K562 (cell line): ENCODE results near the gene RPL19. TPM values are rescaled to one million over a fixed set of nuclear protein-coding genes. Genes with fewer than 3 reads are reported as not detected.

Experiments used
- ATAC-seq: fragments of 200-7000 bp; cut with Tn5 transposase; 3 replicates; pipeline ENCODE4 v1.9.1; 2020; ENCODE audit warnings: moderate library complexity
- BruUV-seq: library from RNA; stranded (reverse); fragments of 400-500 nt; replicated peaks from 2 replicates; lab custom pipeline; 2021; lab: Mats Ljungman, UMichigan
- CTCF ChIA-PET: fragments of 300-600 bp; formaldehyde crosslinking; extraction: SDS; loops from one replicate; lab custom pipeline; 2021; ENCODE audit warnings: low intra/inter-chr PET ratio; lab: Yijun Ruan, JAX
- POLR2A ChIA-PET: fragments of 300-600, 350-650 bp; sonication (Branson Sonifier 250); formaldehyde crosslinking; extraction: SDS; loops from one replicate; lab custom pipeline; 2021; ENCODE audit warnings: antibody characterized with exemption, inconsistent platforms; lab: Yijun Ruan, JAX
- DNase-seq, 4 experiments: peaks; one replicate each; pipeline versions ENCODE4 v3.0.0 to v3.0.0-alpha.2; 2011 to 2018; ENCODE audit warnings: low spot score in 3 of 4, mixed read lengths in 3 of 4; ENCODE audit errors: extremely low read depth in 1 of 4
- FAIRE-seq: peaks from 2 replicates; lab custom pipeline; 2011; peaks lifted over from hg19 to GRCh38; lab: Jason Lieb, UNC
- H2AFZ ChIP-seq: 2 replicates; pipeline ENCODE4 v1.6.0; 2011; ENCODE audit warnings: low read depth, low read length, control low read depth, inconsistent platforms
- H3K27ac ChIP-seq: fragments of 200-600 bp; 3 replicates; pipeline ENCODE4 v1.8.0; 2011; ENCODE audit warnings: low read depth, mild to moderate bottlenecking, control low read depth, inconsistent platforms, low read length, moderate library complexity, mixed read lengths; ENCODE audit errors: extremely low read depth
- H3K27me3 ChIP-seq, 2 experiments: fragments of 300-600 bp in 1 of 2; 2 replicates in 1 of 2; 3 replicates in 1 of 2; pipeline versions ENCODE4 v1.6.0 to v1.8.0; 2011; ENCODE audit warnings: inconsistent platforms in 2 of 2, low read length in 2 of 2, mild to moderate bottlenecking in 1 of 2, mixed read lengths in 1 of 2, moderate library complexity in 1 of 2; ENCODE audit not compliant: control insufficient read depth in 2 of 2, insufficient read depth in 2 of 2
- H3K36me3 ChIP-seq: fragments of 300-600 bp; 3 replicates; pipeline ENCODE4 v1.8.0; 2011; ENCODE audit warnings: mild to moderate bottlenecking, low read length, inconsistent platforms; ENCODE audit not compliant: control insufficient read depth, insufficient read depth
- H3K4me1 ChIP-seq, 2 experiments: fragments of 200-600 bp in 1 of 2; replicated peaks in 1 of 2; 2 replicates in 1 of 2; 3 replicates in 1 of 2; pipeline versions ENCODE4 v1.5.1 to v1.8.0; 2011; ENCODE audit warnings: inconsistent platforms in 2 of 2, low read length in 2 of 2, mild to moderate bottlenecking in 1 of 2, mixed read lengths in 1 of 2, moderate library complexity in 1 of 2; ENCODE audit not compliant: control insufficient read depth in 2 of 2, insufficient read depth in 2 of 2
- H3K4me2 ChIP-seq: 2 replicates; pipeline ENCODE4 v1.6.1; 2011; ENCODE audit warnings: low read length, control low read depth, inconsistent platforms, mixed read lengths; ENCODE audit not compliant: insufficient read depth
- H3K4me3 ChIP-seq: fragments of 200-600 bp; sonication (generic), shearing (Covaris generic); 2 replicates; pipeline ENCODE4 v1.5.1; 2016; ENCODE audit warnings: control low read depth, inconsistent platforms
- H3K79me2 ChIP-seq: fragments of 200-600 bp; 3 replicates; pipeline ENCODE4 v1.8.0; 2011; ENCODE audit warnings: low read length, inconsistent platforms; ENCODE audit not compliant: control insufficient read depth, insufficient read depth
- H3K9ac ChIP-seq, 2 experiments: 2 replicates each; pipeline versions ENCODE4 v1.6.0 to v1.6.1; 2011; ENCODE audit warnings: low read depth in 2 of 2, low read length in 2 of 2, control low read depth in 1 of 2, inconsistent platforms in 1 of 2, mild to moderate bottlenecking in 1 of 2, mixed read lengths in 1 of 2; ENCODE audit not compliant: insufficient read depth in 1 of 2
- H3K9me1 ChIP-seq: one replicate; pipeline ENCODE4 v1.6.0; 2011; ENCODE audit warnings: inconsistent platforms, mild to moderate bottlenecking, low read length, moderate library complexity; ENCODE audit not compliant: control insufficient read depth, insufficient read depth
- H3K9me3 ChIP-seq: replicated peaks from 2 replicates; pipeline ENCODE4 v1.5.1; 2011; ENCODE audit warnings: low read depth, low read length, inconsistent platforms; ENCODE audit not compliant: control insufficient read depth, insufficient read depth
- H4K20me1 ChIP-seq: replicated peaks from 2 replicates; pipeline ENCODE4 v1.6.1; 2011; ENCODE audit warnings: low read length, inconsistent platforms, mixed read lengths; ENCODE audit not compliant: control insufficient read depth, insufficient read depth
- BHLHE40 ChIP-seq: IDR thresholded peaks from 2 replicates; pipeline ENCODE4 v1.6.1; 2011; ENCODE audit warnings: low read length, improper control_type of control experiment
- CHD2 ChIP-seq: IDR thresholded peaks from 2 replicates; pipeline ENCODE4 v1.6.1; 2011; ENCODE audit warnings: low read depth, low read length
- GABPB2 ChIP-seq: fragments of 250-450 bp; sonication (Bioruptor Pico); conservative IDR thresholded peaks from 2 replicates; pipeline ENCODE4 v1.5.1; 2021; ENCODE audit warnings: mild to moderate bottlenecking
- GMEB1 ChIP-seq: fragments of 250-450 bp; sonication (Bioruptor Pico); IDR thresholded peaks from 2 replicates; pipeline ENCODE4 v1.4.0; 2020; ENCODE audit warnings: mild to moderate bottlenecking
- GTF2B ChIP-seq: IDR thresholded peaks from 2 replicates; pipeline ENCODE4 v1.6.1; 2011; ENCODE audit not compliant: insufficient read length; ENCODE audit errors: extremely low read depth
- HDAC8 ChIP-seq: fragments of 450-650 bp; IDR thresholded peaks from 2 replicates; pipeline ENCODE4 v1.6.1; 2016; ENCODE audit warnings: mild to moderate bottlenecking, missing genetic modification characterization, moderate library complexity, missing compliant biosample characterization
- NCOA6 ChIP-seq: fragments of 450-650 bp; IDR thresholded peaks from 2 replicates; pipeline ENCODE4 v1.6.1; 2017; ENCODE audit warnings: mild to moderate bottlenecking
- NR3C1 ChIP-seq: sonication (generic); formaldehyde crosslinking; IDR thresholded peaks from 2 replicates; pipeline ENCODE4 v1.8.1; 2022; ENCODE audit warnings: missing genetic modification reagents
- NRF1 ChIP-seq, 2 experiments: fragments of 450-650 bp; IDR thresholded peaks in 1 of 2; conservative IDR thresholded peaks in 1 of 2; 2 replicates each; pipeline ENCODE4 v1.6.1; 2014; ENCODE audit warnings: mild to moderate bottlenecking in 2 of 2
- OTX1 ChIP-seq: fragments of 450-650 bp; formaldehyde crosslinking; IDR thresholded peaks from 2 replicates; pipeline ENCODE4 v1.4.0; 2022; ENCODE audit warnings: mild to moderate bottlenecking
- PCBP1 ChIP-seq: fragments of 200-400 bp; formaldehyde crosslinking; IDR thresholded peaks from 2 replicates; pipeline ENCODE4 v1.6.1; 2018; ENCODE audit warnings: mild to moderate bottlenecking, low read depth, low read length; ENCODE audit not compliant: poor library complexity, severe bottlenecking
- PCBP2 ChIP-seq: fragments of 200-400 bp; formaldehyde crosslinking; IDR thresholded peaks from 2 replicates; pipeline ENCODE4 v1.6.1; 2018; ENCODE audit warnings: low read length, low read depth, mild to moderate bottlenecking, moderate library complexity; ENCODE audit not compliant: poor library complexity, severe bottlenecking
- PURB ChIP-seq: sonication (generic); formaldehyde crosslinking; IDR thresholded peaks from 2 replicates; pipeline ENCODE4 v1.9.0; 2021; ENCODE audit warnings: low read depth, mild to moderate bottlenecking, missing genetic modification reagents
- SMARCB1 ChIP-seq: IDR thresholded peaks from 2 replicates; pipeline ENCODE4 v1.6.1; 2011; ENCODE audit warnings: improper control_type of control experiment, low read depth; ENCODE audit not compliant: insufficient read length
- SRSF3 ChIP-seq: fragments of 200-400 bp; formaldehyde crosslinking; IDR thresholded peaks from 2 replicates; pipeline ENCODE4 v1.6.1; 2016; ENCODE audit warnings: mild to moderate bottlenecking, low read length, moderate library complexity; ENCODE audit not compliant: insufficient read depth
- TFAM ChIP-seq: fragments of 250-450 bp; sonication (Bioruptor Pico); conservative IDR thresholded peaks from 2 replicates; pipeline ENCODE4 v1.5.0; 2021; ENCODE audit warnings: mild to moderate bottlenecking, moderate library complexity
- TFE3 ChIP-seq: fragments of 450-650 bp; formaldehyde crosslinking; IDR thresholded peaks from 2 replicates; pipeline ENCODE4 v1.4.0; 2020; ENCODE audit warnings: mild to moderate bottlenecking, mixed read lengths
- ZC3H4 ChIP-seq: sonication (generic); formaldehyde crosslinking; IDR thresholded peaks from 2 replicates; pipeline ENCODE4 v1.9.0; 2021; ENCODE audit warnings: missing genetic modification reagents, borderline replicate concordance
- ZFP91 ChIP-seq: sonication (generic); formaldehyde crosslinking; IDR thresholded peaks from 2 replicates; pipeline ENCODE4 v1.8.0; 2022; ENCODE audit warnings: mild to moderate bottlenecking, missing genetic modification reagents
- WGBS: fragments of 100-300 bp; shearing (Covaris generic); methylation state at CpG from one replicate; pipeline ENCODE4 v1.1.6; 2016; ENCODE audit warnings: low coverage, mixed read lengths; ENCODE audit not compliant: insufficient coverage; ENCODE audit errors: missing lambda C conversion rate; 5-methylcytosine and 5-hydroxymethylcytosine counted together
- in situ Hi-C: fragments of 300-500 bp; cut with MboI; formaldehyde crosslinking; loops from 4 replicates; pipeline ENCODE4 v1.15.0; 2018; ENCODE audit warnings: inconsistent platforms, mixed read lengths
- intact Hi-C: fragments of 100-400 bp; cut with micrococcal nuclease; formaldehyde crosslinking; loops from 2 replicates; pipeline ENCODE4 v1.14.2; 2022
- polyA plus RNA-seq, 8 experiments: library from polyadenylated mRNA; depleted of rRNA in 4 of 8; stranded (reverse) in 5 of 8; unstranded in 3 of 8; fragments of >200 nt; fragmentation: Nextera tagmentation in 2 of 8; fragmentation: Illumina TruSeq in 1 of 8; extraction: Ambion mirVana in 2 of 8; extraction: Trizol in 1 of 8; gene quantifications; 2 replicates each; pipeline versions ENCODE4 v1.2.1 to v1.2.3, GENCODE V29; 2011 to 2014; ENCODE audit warnings: inconsistent platforms in 1 of 8, missing spikeins in 1 of 8
- total RNA-seq, 7 experiments: library from RNA; depleted of rRNA in 6 of 7; stranded (reverse); fragments of >200 nt in 6 of 7; fragmentation: Illumina TruSeq in 2 of 7; extraction: Trizol in 2 of 7; gene quantifications; 2 replicates each; pipeline versions ENCODE4 v1.2.1 to v1.2.3, GENCODE V29; 2011 to 2021; ENCODE audit warnings: low replicate concordance in 1 of 7

The RPL19 gene
- total and polyA plus RNA-seq, 9 of the 15 experiments (the other 6 are each of a cell fraction or from before 2014, with no cell fraction given) = 2,263 to 4,614 (median 3,727) TPM

- POLR2A ChIA-PET = no interaction called here
- 8% methylated on average over 2 of the region's 2 CpGs for WGBS
- CTCF ChIA-PET = no interaction called here
- Histone ChIP-seq H3K27me3 (peaks cover 3 to 13% of the 10 kb centered on the region in 2 experiments; a peak in 3 of 5 replicates), H3K4me2 (peak overlapping the region; percentile 38), H3K9me1 (no peaks in the 10 kb centered on the region), H3K4me1 (peaks cover 8 to 27% of the 10 kb centered on the region in 2 experiments; a peak in 2 of 5 replicates), H4K20me1 (peaks cover 4% of the 10 kb centered on the region; the same call in 1 of the 2 replicates), H2AFZ (0 out of 2 replicates have a peak overlapping the region, but pooled peaks have one; percentile 32), H3K4me3 (no peak overlapping the region), H3K79me2 (no peaks in the 10 kb centered on the region), H3K27ac (no peak overlapping the region), H3K36me3 (no peaks in the 10 kb centered on the region), H3K9me3 (no peaks in the 10 kb centered on the region), H3K9ac (no peak overlapping the region; a peak in 1 of 4 replicates)
- no peak for FAIRE-seq
- DNase-seq = no peak
- no TSS peak for BruUV-seq
- in situ Hi-C loops (no loop called here), intact Hi-C loops (loop anchor here (10.0 kb wide), 2 partner anchors 89 to 401 kb away; partner anchors contain the start of gene PSMB3)
- ATAC-seq = no peak
- TF ChIP-seq SMARCB1 = no peak
- TF ChIP-seq OTX1 (CRISPR knock-in tag) = no peak
- no peak for TF ChIP-seq BHLHE40
- no peak for TF ChIP-seq GMEB1
- no peak for TF ChIP-seq PCBP1
- TF ChIP-seq NCOA6 = no peak
- no peak for TF ChIP-seq NRF1 (conservative IDR thresholded peaks at IDR 0.05 in 1 of 2, IDR thresholded peaks at IDR 0.05 in 1 of 2)
- TF ChIP-seq GABPB2 (CRISPR knock-in tag) = no peak
- no peak for TF ChIP-seq GTF2B
- TF ChIP-seq PURB (CRISPR knock-in tag) = no peak
- TF ChIP-seq SRSF3 = no peak
- no peak for TF ChIP-seq ZC3H4 (CRISPR knock-in tag)
- TF ChIP-seq TFE3 (CRISPR knock-in tag) = no peak
- no peak for TF ChIP-seq NR3C1
- TF ChIP-seq ZFP91 (CRISPR knock-in tag) = no peak
- no peak for TF ChIP-seq TFAM (CRISPR knock-in tag)
- TF ChIP-seq PCBP2 = no peak
- TF ChIP-seq HDAC8 (tag) = no peak
- TF ChIP-seq CHD2 = no peak
Observed at GRCh38 chr17:39155654-39156053, 44.4 kb upstream of the RPL19 start.
